SK-N-SH (cell line): ENCODE measurements around the gene CAMSAP1. TPM values are rescaled to one million over a fixed set of nuclear protein-coding genes. Genes with fewer than 3 reads are reported as not detected.

Experiments used
- CTCF ChIA-PET: fragments of 300-600, 350-600 bp; formaldehyde crosslinking; extraction: SDS; loops from one replicate; lab custom pipeline; 2021; lab: Yijun Ruan, JAX
- POLR2A ChIA-PET: fragments of 350-600 bp; sonication (Branson Sonifier 250); formaldehyde crosslinking; extraction: SDS; loops from one replicate; lab custom pipeline; 2020; ENCODE audit warnings: antibody characterized with exemption, inconsistent platforms; lab: Yijun Ruan, JAX
- DNase-seq: peaks from one replicate; pipeline ENCODE4 v3.0.0; 2012
- H2AFZ ChIP-seq: fragments of 200-600 bp; sonication (generic); 2 replicates; pipeline ENCODE4 v1.8.1; 2016; ENCODE audit warnings: antibody characterized with exemption, mild to moderate bottlenecking, low read depth
- H3F3A ChIP-seq: fragments of 200-600 bp; sonication (generic); replicated peaks from 2 replicates; pipeline ENCODE3; 2016; ENCODE audit warnings: antibody characterized with exemption, mild to moderate bottlenecking; ENCODE audit not compliant: insufficient read depth
- H3K27ac ChIP-seq, 2 experiments: fragments of 200-500 bp in 1 of 2; fragments of 200-600 bp in 1 of 2; sonication (Bioruptor generic) in 1 of 2; sonication (generic), shearing (Covaris generic) in 1 of 2; 2 replicates each; pipeline versions ENCODE4 v1.5.1 to v1.6.1; 2014 to 2016; ENCODE audit warnings: low read depth in 2 of 2, inconsistent platforms in 1 of 2, low read length in 1 of 2, mild to moderate bottlenecking in 1 of 2, mixed read lengths in 1 of 2
- H3K27me3 ChIP-seq: fragments of 200-600 bp; sonication (generic), shearing (Covaris generic); 2 replicates; pipeline ENCODE4 v1.6.1; 2016; ENCODE audit warnings: mixed run types; ENCODE audit not compliant: insufficient read depth
- H3K36me3 ChIP-seq, 2 experiments: fragments of 200-500 bp in 1 of 2; fragments of 200-600 bp in 1 of 2; sonication (Bioruptor generic) in 1 of 2; sonication (generic) in 1 of 2; replicated peaks in 1 of 2; 2 replicates each; pipeline versions ENCODE3 to v1.5.1; 2014 to 2016; ENCODE audit warnings: low read length in 1 of 2, mild to moderate bottlenecking in 1 of 2; ENCODE audit not compliant: insufficient read depth in 2 of 2, control insufficient read depth in 1 of 2
- H3K4me1 ChIP-seq, 2 experiments: fragments of 200-500 bp in 1 of 2; fragments of 200-600 bp in 1 of 2; sonication (Bioruptor generic) in 1 of 2; sonication (generic), shearing (Covaris generic) in 1 of 2; 2 replicates each; pipeline versions ENCODE4 v1.5.1 to v1.6.1; 2014 to 2016; ENCODE audit warnings: low read depth in 1 of 2, low read length in 1 of 2, mixed run types in 1 of 2; ENCODE audit not compliant: insufficient read depth in 2 of 2, control insufficient read depth in 1 of 2
- H3K4me2 ChIP-seq: fragments of 200-600 bp; sonication (generic), shearing (Covaris generic); 2 replicates; pipeline ENCODE4 v1.6.1; 2017; ENCODE audit warnings: mixed run types
- H3K4me3 ChIP-seq, 2 experiments: fragments of 200-500 bp in 1 of 2; fragments of 200-600 bp in 1 of 2; sonication (Bioruptor generic) in 1 of 2; sonication (generic), shearing (Covaris generic) in 1 of 2; 2 replicates each; pipeline versions ENCODE4 v1.5.1 to v1.8.1; 2014 to 2016; ENCODE audit warnings: low read depth in 2 of 2, inconsistent platforms in 1 of 2, low read length in 1 of 2, mild to moderate bottlenecking in 1 of 2, mixed read lengths in 1 of 2, moderate library complexity in 1 of 2
- H3K79me2 ChIP-seq: fragments of 200-600 bp; sonication (generic); 2 replicates; pipeline ENCODE4 v1.8.1; 2017; ENCODE audit warnings: mild to moderate bottlenecking; ENCODE audit not compliant: insufficient read depth
- H3K9ac ChIP-seq: fragments of 200-600 bp; sonication (generic); 2 replicates; pipeline ENCODE4 v1.6.1; 2017; ENCODE audit warnings: mixed run types
- H3K9me2 ChIP-seq: fragments of 200-600 bp; sonication (generic); 2 replicates; pipeline ENCODE4 v1.6.1; 2017; ENCODE audit warnings: mixed run types
- H3K9me3 ChIP-seq: fragments of 200-600 bp; sonication (generic); 2 replicates; pipeline ENCODE4 v1.6.1; 2017; ENCODE audit warnings: mixed run types, mild to moderate bottlenecking, moderate library complexity
- H4K20me1 ChIP-seq: fragments of 200-600 bp; sonication (generic); 2 replicates; pipeline ENCODE4 v1.6.1; 2017; ENCODE audit warnings: mild to moderate bottlenecking, mixed run types; ENCODE audit not compliant: insufficient read depth
- ELF1 ChIP-seq: IDR thresholded peaks from 2 replicates; pipeline ENCODE4 v1.4.0; 2012
- FOSL2 ChIP-seq: IDR thresholded peaks from 2 replicates; pipeline ENCODE4 v1.4.0; 2012; ENCODE audit warnings: low read depth, mild to moderate bottlenecking, moderate library complexity, borderline replicate concordance
- FOXJ3 ChIP-seq: sonication (generic); formaldehyde crosslinking; IDR thresholded peaks from 2 replicates; pipeline ENCODE4 v1.5.1; 2020; ENCODE audit warnings: mild to moderate bottlenecking, missing genetic modification reagents
- FOXM1 ChIP-seq: IDR thresholded peaks from 2 replicates; pipeline ENCODE4 v1.4.0; 2012; ENCODE audit warnings: low read depth, mild to moderate bottlenecking
- MXI1 ChIP-seq: IDR thresholded peaks from 2 replicates; pipeline ENCODE4 v1.6.1; 2012; ENCODE audit warnings: mild to moderate bottlenecking, low read depth, low read length, improper control_type of control experiment
- NFIC ChIP-seq: IDR thresholded peaks from 2 replicates; pipeline ENCODE4 v1.4.0; 2012; ENCODE audit warnings: borderline replicate concordance
- NRF1 ChIP-seq: IDR thresholded peaks from 2 replicates; pipeline ENCODE4 v1.6.1; 2012; ENCODE audit warnings: low read depth, mild to moderate bottlenecking, low read length
- POLR2AphosphoS5 ChIP-seq: IDR thresholded peaks from 2 replicates; pipeline ENCODE4 v1.6.1; 2012; ENCODE audit warnings: low read depth, low read length
- RFX5 ChIP-seq: IDR thresholded peaks from 2 replicates; pipeline ENCODE4 v1.6.1; 2012; ENCODE audit warnings: mild to moderate bottlenecking, improper control_type of control experiment, low read length
- RXRA ChIP-seq: IDR thresholded peaks from 2 replicates; pipeline ENCODE4 v1.4.0; 2012; ENCODE audit warnings: low read depth, mild to moderate bottlenecking, borderline replicate concordance
- SIN3A ChIP-seq: IDR thresholded peaks from 2 replicates; pipeline ENCODE4 v1.6.1; 2012; ENCODE audit warnings: low read depth, mild to moderate bottlenecking, low read length, moderate library complexity, borderline replicate concordance
- TAF1 ChIP-seq: IDR thresholded peaks from 2 replicates; pipeline ENCODE4 v1.6.1; 2012; ENCODE audit warnings: low read depth, mild to moderate bottlenecking, low read length, moderate library complexity, borderline replicate concordance
- TEAD4 ChIP-seq: IDR thresholded peaks from 2 replicates; pipeline ENCODE4 v1.4.0; 2012; ENCODE audit warnings: mild to moderate bottlenecking, borderline replicate concordance; ENCODE audit not compliant: insufficient read depth
- USF1 ChIP-seq: IDR thresholded peaks from 2 replicates; pipeline ENCODE4 v1.4.0; 2012; ENCODE audit warnings: low read depth, borderline replicate concordance
- USF2 ChIP-seq: fragments of 150-350 bp; IDR thresholded peaks from 2 replicates; pipeline ENCODE4 v1.6.1; 2017; ENCODE audit warnings: antibody characterized with exemption, low read length, low read depth, borderline replicate concordance
- YY1 ChIP-seq: IDR thresholded peaks from 2 replicates; pipeline ENCODE4 v1.4.0; 2012; ENCODE audit warnings: low read depth, mild to moderate bottlenecking
- ZBTB33 ChIP-seq: IDR thresholded peaks from 2 replicates; pipeline ENCODE4 v1.4.0; 2012; ENCODE audit warnings: low read depth, borderline replicate concordance
- WGBS: methylation state at CpG from one replicate; pipeline ENCODE4 v1.1.6; 2017; ENCODE audit warnings: low lambda C conversion rate; 5-methylcytosine and 5-hydroxymethylcytosine counted together
- polyA plus RNA-seq, 3 experiments: library from polyadenylated mRNA; depleted of rRNA; stranded (reverse); fragments of >200 nt; gene quantifications; 2 replicates each; pipeline ENCODE4 v1.2.3, GENCODE V29; 2012
- TF ChIP-seq, protein P1 (sequence below): fragments of 150-350 bp; IDR thresholded peaks from 2 replicates; pipeline ENCODE4 v1.6.1; 2016; ENCODE audit warnings: mild to moderate bottlenecking, low read depth, low read length
- TF ChIP-seq, protein P2 (sequence below): fragments of 200-600 bp; sonication (generic); IDR thresholded peaks from 2 replicates; pipeline ENCODE4 v1.6.1; 2017; ENCODE audit warnings: antibody characterized with exemption, mild to moderate bottlenecking, moderate library complexity

CAMSAP1 gene
- polyA plus RNA-seq, 1 of the 3 experiments (the other 2 are of a cell fraction) = 8.9 TPM

- Histone ChIP-seq H2AFZ (no peak overlapping the region), H4K20me1 (no peaks in the 10 kb centered on the region), H3K4me3 (no peak overlapping the region)
- TF ChIP-seq NRF1 = no peak
- TF ChIP-seq ELF1 = no peak
- TF ChIP-seq TAF1 = no peak
- TF ChIP-seq NFIC = no peak
- TF ChIP-seq RFX5 = no peak
- TF ChIP-seq USF2 = no peak
- TF ChIP-seq, protein P1, sequence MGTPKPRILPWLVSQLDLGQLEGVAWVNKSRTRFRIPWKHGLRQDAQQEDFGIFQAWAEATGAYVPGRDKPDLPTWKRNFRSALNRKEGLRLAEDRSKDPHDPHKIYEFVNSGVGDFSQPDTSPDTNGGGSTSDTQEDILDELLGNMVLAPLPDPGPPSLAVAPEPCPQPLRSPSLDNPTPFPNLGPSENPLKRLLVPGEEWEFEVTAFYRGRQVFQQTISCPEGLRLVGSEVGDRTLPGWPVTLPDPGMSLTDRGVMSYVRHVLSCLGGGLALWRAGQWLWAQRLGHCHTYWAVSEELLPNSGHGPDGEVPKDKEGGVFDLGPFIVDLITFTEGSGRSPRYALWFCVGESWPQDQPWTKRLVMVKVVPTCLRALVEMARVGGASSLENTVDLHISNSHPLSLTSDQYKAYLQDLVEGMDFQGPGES = no peak
- TF ChIP-seq FOSL2 = no peak
- no peak for TF ChIP-seq FOXM1
- TF ChIP-seq, all 33 proteins: peak for 0
- H3K27me3 ChIP-seq = no peaks in the 10 kb centered on the region
- POLR2A ChIA-PET = no interaction called here
- CTCF ChIA-PET = no interaction called here
- 40% methylated on average over 7 of the region's 7 CpGs for WGBS
- no peak for DNase-seq
- H3K9me2 ChIP-seq = no peaks in the 10 kb centered on the region
- H3K36me3 ChIP-seq = no peaks in the 10 kb centered on the region
- no peaks in the 10 kb centered on the region for H3K4me1 ChIP-seq
- no peak overlapping the region for H3K4me2 ChIP-seq
- no peaks in the 10 kb centered on the region for H3K9me3 ChIP-seq
- no peak overlapping the region for H3K27ac ChIP-seq
- H3F3A ChIP-seq = no peaks in the 10 kb centered on the region
- no peak overlapping the region for H3K9ac ChIP-seq
- H3K79me2 ChIP-seq = no peaks in the 10 kb centered on the region
Observed at GRCh38 chr9:135775911-135776310, 131.4 kb downstream of the CAMSAP1 start.

GRCh38 chr9:135774794-135775525 is 132.4 kb downstream of the CAMSAP1 start:
- no peak overlapping the region for H3K4me3 ChIP-seq
- no peaks in the 10 kb centered on the region for H3K9me2 ChIP-seq
- no peak for TF ChIP-seq POLR2AphosphoS5
- no peak for TF ChIP-seq FOXM1
- TF ChIP-seq USF1 = no peak
- TF ChIP-seq, protein P1 = no peak
- no peak for TF ChIP-seq ELF1
- TF ChIP-seq MXI1 = no peak
- TF ChIP-seq ZBTB33 = no peak
- no peak for TF ChIP-seq TEAD4
- TF ChIP-seq RXRA = no peak
- no peak for TF ChIP-seq YY1
- no peak for TF ChIP-seq FOXJ3 (CRISPR knock-in tag)
- TF ChIP-seq, protein P2, sequence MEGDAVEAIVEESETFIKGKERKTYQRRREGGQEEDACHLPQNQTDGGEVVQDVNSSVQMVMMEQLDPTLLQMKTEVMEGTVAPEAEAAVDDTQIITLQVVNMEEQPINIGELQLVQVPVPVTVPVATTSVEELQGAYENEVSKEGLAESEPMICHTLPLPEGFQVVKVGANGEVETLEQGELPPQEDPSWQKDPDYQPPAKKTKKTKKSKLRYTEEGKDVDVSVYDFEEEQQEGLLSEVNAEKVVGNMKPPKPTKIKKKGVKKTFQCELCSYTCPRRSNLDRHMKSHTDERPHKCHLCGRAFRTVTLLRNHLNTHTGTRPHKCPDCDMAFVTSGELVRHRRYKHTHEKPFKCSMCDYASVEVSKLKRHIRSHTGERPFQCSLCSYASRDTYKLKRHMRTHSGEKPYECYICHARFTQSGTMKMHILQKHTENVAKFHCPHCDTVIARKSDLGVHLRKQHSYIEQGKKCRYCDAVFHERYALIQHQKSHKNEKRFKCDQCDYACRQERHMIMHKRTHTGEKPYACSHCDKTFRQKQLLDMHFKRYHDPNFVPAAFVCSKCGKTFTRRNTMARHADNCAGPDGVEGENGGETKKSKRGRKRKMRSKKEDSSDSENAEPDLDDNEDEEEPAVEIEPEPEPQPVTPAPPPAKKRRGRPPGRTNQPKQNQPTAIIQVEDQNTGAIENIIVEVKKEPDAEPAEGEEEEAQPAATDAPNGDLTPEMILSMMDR = no peak
- no peak for TF ChIP-seq SIN3A
- H3K4me2 ChIP-seq = no peak overlapping the region
- H3K27me3 ChIP-seq = no peaks in the 10 kb centered on the region
- CTCF ChIA-PET = no interaction called here
- no peaks in the 10 kb centered on the region for H3K79me2 ChIP-seq
- H3K27ac ChIP-seq = no peak overlapping the region
- POLR2A ChIA-PET = no interaction called here
- no peak overlapping the region for H3K9ac ChIP-seq
- H3K36me3 ChIP-seq = no peaks in the 10 kb centered on the region
- no peaks in the 10 kb centered on the region for H4K20me1 ChIP-seq
- 69% methylated on average over 17 of the region's 24 CpGs for WGBS
- DNase-seq = no peak
- H3K4me1 ChIP-seq = no peaks in the 10 kb centered on the region
- no peak overlapping the region for H2AFZ ChIP-seq
- no peaks in the 10 kb centered on the region for H3F3A ChIP-seq
- no peaks in the 10 kb centered on the region for H3K9me3 ChIP-seq
